Loucy (cell line): Measurements from ENCODE around the gene FSTL4.

Experiments used
- EZH2phosphoT487 ChIP-seq: fragments of 200-600 bp; IDR thresholded peaks from 2 replicates; pipeline ENCODE4 v1.6.1; 2018; ENCODE audit warnings: antibody characterized with exemption, mild to moderate bottlenecking, moderate library complexity, borderline replicate concordance
- TF ChIP-seq, protein P1 (sequence below): fragments of 200-600 bp; sonication (generic); conservative IDR thresholded peaks from 2 replicates; pipeline ENCODE4 v1.5.1; 2014; ENCODE audit warnings: mild to moderate bottlenecking, antibody characterized with exemption, low read length

DNA sequence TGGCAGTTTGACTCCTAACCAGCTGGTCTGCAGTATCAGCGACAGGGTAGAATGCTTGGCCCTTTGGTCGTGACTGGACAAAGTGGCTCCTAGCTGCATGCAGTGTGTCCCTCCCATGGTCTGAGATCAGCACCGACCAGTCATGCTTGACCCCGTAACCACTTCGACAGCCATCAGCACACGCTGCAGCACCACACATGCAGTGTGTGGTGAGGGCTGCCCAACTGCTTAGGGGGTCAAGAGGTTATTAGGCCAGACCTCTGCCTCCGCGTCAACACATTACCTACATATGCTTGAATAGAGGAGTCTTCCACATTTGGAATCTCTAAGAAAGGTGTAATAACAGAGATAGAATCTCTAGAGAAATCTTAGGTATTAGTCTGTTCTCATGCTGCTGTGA is 139.1 kb downstream of the FSTL4 start:
- no peak for TF ChIP-seq EZH2phosphoT487
- TF ChIP-seq, protein P1, sequence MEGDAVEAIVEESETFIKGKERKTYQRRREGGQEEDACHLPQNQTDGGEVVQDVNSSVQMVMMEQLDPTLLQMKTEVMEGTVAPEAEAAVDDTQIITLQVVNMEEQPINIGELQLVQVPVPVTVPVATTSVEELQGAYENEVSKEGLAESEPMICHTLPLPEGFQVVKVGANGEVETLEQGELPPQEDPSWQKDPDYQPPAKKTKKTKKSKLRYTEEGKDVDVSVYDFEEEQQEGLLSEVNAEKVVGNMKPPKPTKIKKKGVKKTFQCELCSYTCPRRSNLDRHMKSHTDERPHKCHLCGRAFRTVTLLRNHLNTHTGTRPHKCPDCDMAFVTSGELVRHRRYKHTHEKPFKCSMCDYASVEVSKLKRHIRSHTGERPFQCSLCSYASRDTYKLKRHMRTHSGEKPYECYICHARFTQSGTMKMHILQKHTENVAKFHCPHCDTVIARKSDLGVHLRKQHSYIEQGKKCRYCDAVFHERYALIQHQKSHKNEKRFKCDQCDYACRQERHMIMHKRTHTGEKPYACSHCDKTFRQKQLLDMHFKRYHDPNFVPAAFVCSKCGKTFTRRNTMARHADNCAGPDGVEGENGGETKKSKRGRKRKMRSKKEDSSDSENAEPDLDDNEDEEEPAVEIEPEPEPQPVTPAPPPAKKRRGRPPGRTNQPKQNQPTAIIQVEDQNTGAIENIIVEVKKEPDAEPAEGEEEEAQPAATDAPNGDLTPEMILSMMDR = no peak
